Thyroid gland (tissue), 4 donors: ENCODE measurements around the gene SKIC8. TPM values are rescaled to one million over a fixed set of nuclear protein-coding genes. Genes with fewer than 3 reads are reported as not detected.

Experiments used
- DNase-seq, 2 donors: peaks; one replicate each; pipeline ENCODE4 v3.0.0-alpha.2; 2019
- H3K27ac ChIP-seq, 3 donors: fragments of 200-600 bp; sonication (generic); 1 replicate in 2 of 3; 2 replicates in 1 of 3; pipeline ENCODE4 v1.5.1; 2016 to 2019; ENCODE audit warnings: mild to moderate bottlenecking in 1 of 3, moderate library complexity in 1 of 3
- H3K27me3 ChIP-seq: fragments of 200-600 bp; sonication (generic); one replicate; pipeline ENCODE4 v1.5.1; 2019
- H3K36me3 ChIP-seq, 2 donors: fragments of 200-600 bp; sonication (generic); one replicate each; pipeline ENCODE4 v1.5.1; 2016 to 2019
- H3K4me1 ChIP-seq, 2 donors: fragments of 200-600 bp; sonication (generic); one replicate each; pipeline ENCODE4 v1.5.1; 2017 to 2019
- H3K4me3 ChIP-seq, 3 donors: fragments of 200-600 bp; sonication (generic); replicated peaks in 1 of 3; 1 replicate in 2 of 3; 2 replicates in 1 of 3; pipeline ENCODE4 v1.5.1; 2016; ENCODE audit warnings: mild to moderate bottlenecking in 1 of 3
- H3K9me3 ChIP-seq: fragments of 200-600 bp; sonication (generic); one replicate; pipeline ENCODE4 v1.5.1; 2017
- POLR2A ChIP-seq, 2 donors: fragments of 450-650 bp; IDR thresholded peaks; one replicate each; pipeline ENCODE4 v1.6.1; 2017; ENCODE audit warnings: antibody characterized with exemption in 2 of 2, mild to moderate bottlenecking in 2 of 2, moderate library complexity in 1 of 2
- WGBS, 2 donors: methylation state at CpG; one replicate each; pipeline ENCODE4 v1.1.5; 2017; 5-methylcytosine and 5-hydroxymethylcytosine counted together
- intact Hi-C: fragments of 100-400 bp; cut with DNase I; formaldehyde crosslinking; loops from one replicate; pipeline ENCODE4 v1.15.1; 2023
- total RNA-seq, 4 donors: library from RNA; depleted of rRNA; stranded (reverse); fragments of >200 nt; gene quantifications; one replicate each; pipeline ENCODE4 v1.2.3, GENCODE V29; 2016
- TF ChIP-seq, protein P1 (sequence below), 6 experiments: fragments of 200-600 bp in 3 of 6; fragments of 450-650 bp in 3 of 6; sonication (generic) in 3 of 6; IDR thresholded peaks; one replicate each; pipeline ENCODE4 v1.5.1; 2016 to 2019; ENCODE audit warnings: antibody characterized with exemption in 6 of 6, mild to moderate bottlenecking in 2 of 6, inconsistent platforms in 1 of 6, moderate library complexity in 1 of 6

SKIC8 gene
- total RNA-seq, 4 donors from 2014 or later: 87.0 to 113 (median 101) TPM

DNA sequence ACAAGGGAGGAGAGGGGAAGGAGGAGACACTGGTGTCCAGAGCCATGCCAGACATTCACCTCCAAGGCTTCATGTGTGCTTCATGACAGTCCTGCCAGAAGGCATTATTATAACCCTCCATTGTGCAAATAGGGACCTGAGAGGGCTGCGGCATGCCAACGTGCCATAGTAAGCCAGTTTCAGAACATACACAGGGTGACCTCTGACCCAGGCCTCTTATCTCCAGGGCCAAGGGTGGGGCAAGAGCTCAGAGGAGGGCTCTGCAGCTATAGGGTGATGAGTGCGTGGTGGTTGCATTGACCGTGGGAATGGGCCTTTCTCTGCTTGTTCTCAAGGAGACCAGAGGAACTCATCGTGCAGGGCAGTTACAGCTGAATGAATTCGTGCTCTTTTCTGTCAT lies 55.3 kb downstream of the SKIC8 start:
- TF ChIP-seq, protein P1, sequence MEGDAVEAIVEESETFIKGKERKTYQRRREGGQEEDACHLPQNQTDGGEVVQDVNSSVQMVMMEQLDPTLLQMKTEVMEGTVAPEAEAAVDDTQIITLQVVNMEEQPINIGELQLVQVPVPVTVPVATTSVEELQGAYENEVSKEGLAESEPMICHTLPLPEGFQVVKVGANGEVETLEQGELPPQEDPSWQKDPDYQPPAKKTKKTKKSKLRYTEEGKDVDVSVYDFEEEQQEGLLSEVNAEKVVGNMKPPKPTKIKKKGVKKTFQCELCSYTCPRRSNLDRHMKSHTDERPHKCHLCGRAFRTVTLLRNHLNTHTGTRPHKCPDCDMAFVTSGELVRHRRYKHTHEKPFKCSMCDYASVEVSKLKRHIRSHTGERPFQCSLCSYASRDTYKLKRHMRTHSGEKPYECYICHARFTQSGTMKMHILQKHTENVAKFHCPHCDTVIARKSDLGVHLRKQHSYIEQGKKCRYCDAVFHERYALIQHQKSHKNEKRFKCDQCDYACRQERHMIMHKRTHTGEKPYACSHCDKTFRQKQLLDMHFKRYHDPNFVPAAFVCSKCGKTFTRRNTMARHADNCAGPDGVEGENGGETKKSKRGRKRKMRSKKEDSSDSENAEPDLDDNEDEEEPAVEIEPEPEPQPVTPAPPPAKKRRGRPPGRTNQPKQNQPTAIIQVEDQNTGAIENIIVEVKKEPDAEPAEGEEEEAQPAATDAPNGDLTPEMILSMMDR (IDR thresholded peaks at IDR 0.05): no peak
- TF ChIP-seq POLR2A (IDR thresholded peaks at IDR 0.05): no peak
- Histone ChIP-seq H3K4me1 (peaks cover 0 to 9% of the 10 kb centered on the region in 2 donors), H3K9me3 (no peaks in the 10 kb centered on the region), H3K36me3 (no peaks in the 10 kb centered on the region), H3K27ac (no peak overlapping the region), H3K27me3 (no peaks in the 10 kb centered on the region), H3K4me3 (no peak overlapping the region)
- 69 to 72% methylated on average over 6 of the region's 6 CpGs for WGBS, 2 donors
- intact Hi-C loops: loop anchor here (5.0 kb wide), 1 partner anchor 282 kb away; no protein-coding TSS in a partner anchor
- no peak for DNase-seq

DNA sequence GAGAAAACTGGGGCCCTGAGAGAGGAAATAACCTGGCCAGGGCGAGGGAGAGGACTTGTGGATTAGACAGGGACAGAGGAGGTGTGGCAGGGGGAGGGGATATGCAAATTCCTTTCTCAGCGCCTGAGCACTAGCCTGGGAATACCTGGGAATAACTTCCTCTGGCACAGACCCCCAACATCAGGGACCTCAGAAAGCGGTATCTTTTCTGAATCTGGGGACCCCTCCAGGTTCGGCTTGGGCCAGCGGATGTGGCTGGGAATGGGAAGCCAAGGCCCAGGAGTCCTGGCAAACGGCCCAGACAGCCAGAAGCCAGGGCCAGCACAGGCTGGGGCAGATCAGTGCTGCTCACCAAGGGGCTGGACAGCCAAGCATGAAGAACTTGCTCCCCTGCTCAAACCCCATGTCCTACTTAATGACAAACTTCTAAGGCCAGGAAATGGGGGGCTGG lies 55.9 kb downstream of the SKIC8 start:
- 0 to 27% methylated on average over 3 to 6 of the region's 6 CpGs for WGBS, 2 donors
- Histone ChIP-seq H3K27ac (peak overlapping the region in 1 of 3 donors; percentile 17), H3K4me1 (peaks cover 0 to 9% of the 10 kb centered on the region in 2 donors), H3K9me3 (no peaks in the 10 kb centered on the region), H3K4me3 (no peak overlapping the region), H3K27me3 (no peaks in the 10 kb centered on the region), H3K36me3 (no peaks in the 10 kb centered on the region)
- peak; percentile 84 to 85 for DNase-seq
- TF ChIP-seq, protein P1 (IDR thresholded peaks at IDR 0.05): no peak
- no peak for TF ChIP-seq POLR2A (IDR thresholded peaks at IDR 0.05)
- intact Hi-C loops: loop anchor here (5.0 kb wide), 1 partner anchor 281 kb away; no protein-coding TSS in a partner anchor

DNA sequence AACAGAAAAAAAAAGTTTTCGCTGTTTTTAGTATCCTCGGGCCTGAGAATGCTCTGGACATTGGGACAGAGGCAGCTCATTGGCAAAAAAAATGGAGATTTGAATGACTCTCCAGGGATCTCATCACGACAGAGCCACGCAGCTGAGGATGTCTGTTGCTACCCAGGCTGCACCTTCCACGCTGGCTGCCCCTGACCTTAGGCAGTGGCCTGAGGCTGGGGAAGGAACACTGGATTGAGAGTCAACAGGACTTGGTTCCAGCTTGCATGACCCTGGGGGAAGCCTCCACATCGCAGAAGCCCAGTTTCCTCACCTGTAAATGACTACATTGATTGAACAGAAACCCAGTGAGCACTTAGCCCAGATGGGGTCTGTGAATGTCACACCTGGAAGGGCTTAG lies 56.4 kb downstream of the SKIC8 start:
- Histone ChIP-seq H3K36me3 (no peaks in the 10 kb centered on the region), H3K27ac (no peak overlapping the region), H3K4me1 (peaks cover 0 to 9% of the 10 kb centered on the region in 2 donors), H3K4me3 (no peak overlapping the region), H3K27me3 (no peaks in the 10 kb centered on the region), H3K9me3 (no peaks in the 10 kb centered on the region)
- intact Hi-C loops: loop anchor here (5.0 kb wide), 1 partner anchor 281 kb away; no protein-coding TSS in a partner anchor
- DNase-seq: no peak
- 69 to 89% methylated on average over 6 of the region's 6 CpGs for WGBS, 2 donors
- TF ChIP-seq, protein P1 (IDR thresholded peaks at IDR 0.05): no peak
- no peak for TF ChIP-seq POLR2A (IDR thresholded peaks at IDR 0.05)

DNA sequence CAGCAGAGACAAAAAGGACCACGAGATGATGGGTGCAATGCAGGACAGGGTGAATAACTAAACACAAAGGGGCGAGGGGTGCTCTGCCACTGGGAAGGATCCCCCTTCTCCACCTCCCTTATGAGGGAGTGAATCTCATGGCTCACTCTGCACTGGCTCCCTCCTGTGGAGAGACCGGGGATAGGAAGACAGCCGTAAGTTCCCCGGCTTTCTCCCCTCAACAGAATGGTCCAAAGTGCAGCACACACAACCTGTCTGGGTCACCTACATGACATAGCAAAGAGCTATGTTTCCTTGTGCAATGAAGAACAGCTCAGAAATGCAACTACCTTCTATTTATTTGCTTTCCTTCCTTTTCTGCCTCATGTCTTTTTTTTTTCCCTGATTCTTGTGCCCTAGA lies 57.3 kb downstream of the SKIC8 start:
- no peak for DNase-seq
- Histone ChIP-seq H3K4me3 (no peak overlapping the region), H3K27ac (no peak overlapping the region), H3K9me3 (no peaks in the 10 kb centered on the region), H3K27me3 (no peaks in the 10 kb centered on the region), H3K4me1 (peaks cover 0 to 9% of the 10 kb centered on the region in 2 donors), H3K36me3 (no peaks in the 10 kb centered on the region)
- intact Hi-C loops: loop anchor here (5.0 kb wide), 1 partner anchor 280 kb away; no protein-coding TSS in a partner anchor
- no peak for TF ChIP-seq POLR2A (IDR thresholded peaks at IDR 0.05)
- 84 to 85% methylated on average over 5 of the region's 5 CpGs for WGBS, 2 donors

DNA sequence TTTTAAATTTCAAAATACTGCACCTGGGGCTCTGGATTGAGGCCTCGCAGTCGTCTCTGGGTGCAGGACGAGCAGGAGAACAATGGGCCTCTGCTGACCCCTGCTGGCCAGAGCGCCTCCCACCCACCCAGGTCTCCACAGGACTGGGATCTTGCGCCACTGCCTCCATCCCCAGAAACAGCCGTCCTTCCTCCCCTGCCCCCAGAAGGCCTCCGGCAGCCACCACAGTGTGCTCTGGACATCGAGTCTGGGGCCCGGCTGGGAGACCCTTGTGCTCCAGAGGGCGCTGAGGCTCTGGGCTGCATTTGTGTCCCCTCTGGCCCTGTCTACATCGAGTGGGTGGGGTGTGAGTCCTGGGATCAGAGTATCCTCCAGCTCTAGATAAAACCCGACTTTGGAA lies 58.4 kb downstream of the SKIC8 start:
- H3K9me3 ChIP-seq: no peaks in the 10 kb centered on the region
- intact Hi-C loops: loop anchor here (2.0 to 5.0 kb wide), 2 partner anchors 128 to 279 kb away; no protein-coding TSS in a partner anchor
- no peak overlapping the region for H3K4me3 ChIP-seq
- TF ChIP-seq, protein P1 (IDR thresholded peaks at IDR 0.05): peak; percentile 57 to 88 (median 76)
- no peak for TF ChIP-seq POLR2A (IDR thresholded peaks at IDR 0.05)
- H3K4me1 ChIP-seq: peaks cover 0 to 9% of the 10 kb centered on the region in 2 donors
- WGBS, 2 donors: 7 to 17% methylated on average over 8 to 11 of the region's 12 CpGs
- peak; percentile 85 to 86 for DNase-seq
- H3K27ac ChIP-seq: no peak overlapping the region
- no peaks in the 10 kb centered on the region for H3K27me3 ChIP-seq
- H3K36me3 ChIP-seq: no peaks in the 10 kb centered on the region
